AG20443 (cell line): ENCODE measurements around the gene VAMP1.
A peak's percentile ranks its signal among the peaks of the same experiment; 100 is the strongest.
"Not testable (repeated sequence)": the region's sequence is repeated elsewhere in the genome, so short reads cannot be mapped to it uniquely, and the experiment has no call there.

Source experiments
- DNase-seq: peaks from one replicate; pipeline ENCODE4 v3.0.0; 2012; ENCODE audit warnings: low spot score, mixed read lengths

VAMP1 gene

DNA sequence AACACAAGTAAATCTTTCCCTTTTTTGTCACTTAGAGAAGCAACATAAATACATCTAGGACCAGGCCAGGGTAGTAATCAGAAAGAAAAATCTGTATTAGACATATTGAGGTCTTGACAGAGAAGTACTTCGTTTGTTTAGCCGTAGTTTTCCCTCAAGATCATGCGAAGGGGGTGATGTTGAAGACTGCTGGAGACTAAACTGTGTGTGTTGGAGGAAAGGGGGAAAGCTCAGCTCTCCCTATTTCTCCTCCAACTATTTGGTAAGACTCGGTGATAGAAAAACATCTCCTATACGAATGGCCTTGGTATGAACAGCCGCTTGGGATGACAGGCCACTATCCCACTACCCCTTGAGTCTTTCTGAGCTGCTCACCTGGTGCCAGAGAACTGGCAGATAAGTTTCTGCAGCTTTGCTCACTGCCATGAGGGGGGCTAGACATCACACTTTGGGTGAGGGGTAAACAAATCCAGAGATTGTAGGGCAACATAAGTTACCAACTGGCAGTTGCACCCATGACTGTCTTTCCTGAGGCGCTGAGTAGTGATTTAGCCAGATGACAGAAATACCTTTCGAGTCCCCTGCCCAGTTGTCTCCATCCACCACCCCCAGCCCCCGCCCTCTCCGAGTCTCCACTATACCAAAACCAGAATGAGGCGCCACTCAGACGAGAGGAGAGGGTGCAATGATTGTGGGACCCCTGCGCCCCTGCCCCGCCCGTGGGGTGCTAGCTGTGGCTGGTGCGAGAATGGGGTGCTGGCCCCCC, 685 bp downstream of the VAMP1 start:
- no peak for DNase-seq

DNA sequence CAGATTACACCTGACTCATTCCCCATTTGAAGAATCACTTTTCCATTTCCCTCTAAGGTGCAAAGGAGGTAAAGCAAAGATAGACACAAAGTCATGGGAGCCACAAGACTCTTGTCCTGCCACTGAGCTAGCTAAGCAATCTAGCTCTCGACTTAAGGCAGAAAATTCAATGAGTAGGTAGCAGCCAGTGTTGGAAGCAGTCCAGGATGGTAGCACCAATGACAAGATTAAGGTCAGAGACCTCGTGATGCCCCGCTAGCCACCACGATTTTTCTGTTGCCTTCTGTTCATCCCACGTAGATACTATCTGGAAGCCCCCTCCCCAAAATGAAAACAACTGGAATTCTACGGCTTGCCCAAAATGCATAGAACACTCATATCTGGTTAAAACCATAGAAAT, 1.4 kb downstream of the VAMP1 start:
- DNase-seq = no peak

DNA sequence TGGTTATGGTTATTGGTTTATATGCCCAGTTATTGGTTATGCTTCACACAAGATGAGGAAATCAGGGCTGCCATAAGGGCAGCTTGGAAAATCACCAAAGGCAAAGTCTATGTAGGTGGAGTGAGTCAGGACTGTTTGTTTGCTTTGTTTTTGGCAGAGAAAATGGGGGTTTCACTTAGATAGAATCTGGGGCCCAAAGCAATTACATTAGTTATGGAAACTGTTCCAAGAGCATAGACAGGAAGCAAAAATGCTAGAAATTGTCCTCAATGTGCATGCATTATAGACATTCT, 2.2 kb downstream of the VAMP1 start:
- DNase-seq = no peak

DNA sequence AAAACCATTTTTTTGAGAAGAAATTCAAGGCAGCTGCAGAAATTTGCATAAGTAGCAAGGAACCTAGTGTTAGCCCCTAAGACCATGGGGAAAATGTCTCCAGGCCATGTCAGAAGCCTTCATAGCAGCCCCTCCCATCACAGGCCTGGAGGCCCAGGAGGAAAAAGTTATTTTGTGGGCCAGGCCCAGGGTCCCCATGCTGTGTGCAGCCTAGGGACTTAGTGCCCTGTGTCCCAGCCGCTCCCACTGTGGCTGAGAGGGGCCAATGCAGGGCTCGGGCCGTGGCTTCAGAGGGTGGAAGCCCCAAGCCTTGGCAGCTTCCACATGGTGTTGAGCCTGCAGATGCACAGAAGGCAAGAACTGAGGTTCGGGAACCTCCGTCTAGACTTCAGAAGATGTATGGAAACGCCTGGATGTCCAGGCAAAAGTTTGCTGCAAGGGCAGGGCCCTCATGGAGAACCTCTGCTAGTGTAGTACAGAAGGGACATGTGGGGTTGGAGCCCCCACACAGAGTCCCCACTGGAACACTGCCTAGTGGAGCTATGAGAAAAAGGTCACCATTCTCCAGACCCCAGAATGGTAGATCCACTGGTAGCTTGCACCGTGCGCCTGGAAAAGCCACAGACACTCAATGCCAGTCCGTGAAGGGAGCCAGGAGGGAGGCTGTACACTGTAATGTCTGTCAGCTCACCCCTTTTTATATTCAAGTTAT, 2.8 kb downstream of the VAMP1 start:
- DNase-seq = not testable (repeated sequence)

GRCh38 chr12:6466751-6467150, 3.7 kb downstream of the VAMP1 start:
- DNase-seq = not testable (repeated sequence)

DNA sequence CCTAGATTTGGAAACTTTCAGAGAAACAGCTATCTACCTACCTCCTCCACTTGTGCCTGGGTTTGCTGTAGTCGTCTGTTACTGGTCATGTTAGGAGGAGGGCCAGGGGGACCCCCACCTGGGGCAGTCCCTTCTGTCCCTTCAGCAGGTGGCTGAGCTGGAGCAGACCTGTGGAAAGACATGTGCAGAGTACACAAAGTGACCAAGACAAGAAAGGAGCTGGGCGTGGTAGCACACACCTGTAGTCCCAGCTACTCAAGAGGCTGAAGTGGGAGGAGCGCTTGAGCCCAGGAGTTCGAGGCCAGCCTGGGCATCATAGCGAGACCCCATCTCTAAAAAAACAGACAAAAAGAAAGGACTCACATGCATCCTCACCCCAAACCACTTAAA, 4.3 kb downstream of the VAMP1 start:
- no peak for DNase-seq

GRCh38 chr12:6465467-6466183, 4.9 kb downstream of the VAMP1 start:
- peak; percentile 74 for DNase-seq

DNA sequence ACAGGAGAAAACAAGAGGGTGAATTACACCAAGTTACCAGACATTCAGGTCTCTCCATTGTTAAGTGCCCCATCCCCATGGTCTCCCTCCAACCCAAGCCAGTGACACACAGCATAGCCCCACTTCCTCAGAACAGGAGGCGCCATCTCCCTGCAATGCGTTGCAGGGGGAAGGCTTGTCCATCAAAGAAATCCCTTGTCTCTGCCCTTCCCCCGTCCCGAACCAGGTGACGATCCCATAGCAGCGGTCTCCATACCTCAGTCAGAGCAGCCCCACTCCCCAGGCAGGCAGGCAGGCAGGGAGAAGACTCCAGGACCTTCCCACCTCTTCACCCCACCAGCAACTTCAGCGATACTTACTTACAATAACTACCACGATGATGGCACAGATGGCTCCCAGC, 5.9 kb downstream of the VAMP1 start:
- DNase-seq = no peak

- no peak for DNase-seq
Observed at GRCh38 chr12:6463858-6464257, 6.6 kb downstream of the VAMP1 start.

DNA sequence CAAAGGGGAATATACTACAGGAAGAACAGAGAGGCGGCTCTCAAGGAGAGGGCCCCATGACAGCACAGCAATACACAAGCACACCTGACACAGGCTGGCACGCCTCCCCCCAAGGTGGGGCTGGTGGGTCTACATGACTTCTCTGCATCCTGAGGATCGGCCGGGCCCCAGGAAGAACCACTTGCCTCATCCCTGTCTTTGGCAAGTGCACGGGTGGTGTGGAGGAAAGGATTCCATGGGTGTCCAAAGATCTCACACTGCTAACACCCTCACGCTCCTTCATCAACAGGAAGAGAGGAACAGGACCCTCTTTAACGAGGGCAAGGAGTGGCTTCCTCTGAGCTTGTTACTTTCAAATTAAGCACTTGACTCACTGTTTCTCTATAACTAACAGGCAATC, 7.3 kb downstream of the VAMP1 start:
- no peak for DNase-seq

DNA sequence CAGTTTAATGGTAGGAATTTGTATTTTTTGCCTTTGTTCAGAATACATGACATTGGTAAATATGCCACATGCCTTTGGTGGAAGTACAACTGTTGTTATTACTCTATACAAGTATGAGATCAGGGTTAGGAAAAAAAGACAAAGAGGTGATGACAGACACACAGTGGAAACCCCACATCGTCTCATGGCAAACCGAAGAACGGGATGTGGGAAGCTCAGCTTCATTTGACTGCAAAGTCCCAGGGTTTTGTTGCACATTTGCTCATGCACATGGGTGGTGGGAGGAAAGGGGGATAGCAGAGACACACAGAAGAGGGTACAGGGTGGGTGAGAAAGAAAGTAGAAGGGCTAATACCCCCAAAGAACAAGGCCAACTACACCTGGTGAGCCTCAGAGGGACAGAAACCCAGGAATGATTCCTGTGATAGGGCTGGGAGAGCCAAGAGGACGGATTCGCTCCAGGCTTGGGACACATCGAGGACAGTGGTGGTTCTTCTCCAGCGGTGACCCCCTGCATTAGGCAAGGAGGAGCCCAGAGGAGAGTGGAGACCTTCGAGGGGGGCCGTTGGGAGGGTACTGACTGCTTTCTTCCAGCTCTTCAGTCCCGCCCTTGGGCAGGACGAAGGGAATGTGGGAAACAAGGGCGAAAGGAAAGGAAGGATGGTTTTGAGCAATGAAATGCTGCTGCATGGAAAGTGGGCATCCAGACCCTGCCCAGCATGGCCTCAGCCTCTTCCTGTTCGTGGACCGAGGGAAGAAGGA, 8.1 kb downstream of the VAMP1 start:
- no peak for DNase-seq

DNA sequence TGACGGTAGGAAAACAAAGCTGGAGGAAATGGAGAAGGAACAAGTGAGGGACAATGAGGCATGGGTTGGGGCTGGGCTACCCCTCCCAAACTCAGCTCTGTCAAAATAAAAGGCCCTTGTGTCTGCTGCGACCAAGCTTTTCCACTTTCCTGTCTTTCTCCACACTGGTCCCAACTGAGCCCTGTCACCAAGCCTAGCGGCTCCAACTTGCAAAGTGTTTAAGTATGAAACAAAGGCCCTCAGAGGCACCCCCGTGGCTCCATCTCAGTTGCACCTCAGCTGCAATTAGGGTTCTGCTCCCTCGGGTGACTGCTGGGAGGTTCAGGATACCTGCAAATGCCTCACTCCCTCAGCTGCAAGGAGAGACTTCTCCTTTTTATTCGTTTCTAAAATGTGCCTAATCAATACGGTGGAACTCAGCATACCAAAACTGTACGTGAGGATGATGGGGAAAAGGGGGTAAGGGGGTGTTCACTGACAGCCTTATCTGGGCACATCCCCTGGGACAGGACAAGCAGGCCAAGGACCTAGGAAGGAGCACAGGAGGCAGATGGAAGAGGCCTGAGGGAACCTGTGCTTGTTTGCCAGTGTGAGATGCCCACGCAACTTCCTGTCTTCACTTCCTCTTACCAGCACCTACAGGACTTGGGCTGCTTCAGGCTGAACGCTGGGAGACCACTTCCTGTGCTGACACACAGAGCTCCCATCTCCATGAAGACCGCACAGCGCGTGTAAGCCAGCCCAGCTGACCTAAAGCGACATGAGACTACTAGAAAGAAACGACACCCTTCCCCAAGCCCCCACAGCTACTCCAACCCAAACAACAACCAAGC, 8.9 kb downstream of the VAMP1 start:
- DNase-seq = no peak

DNA sequence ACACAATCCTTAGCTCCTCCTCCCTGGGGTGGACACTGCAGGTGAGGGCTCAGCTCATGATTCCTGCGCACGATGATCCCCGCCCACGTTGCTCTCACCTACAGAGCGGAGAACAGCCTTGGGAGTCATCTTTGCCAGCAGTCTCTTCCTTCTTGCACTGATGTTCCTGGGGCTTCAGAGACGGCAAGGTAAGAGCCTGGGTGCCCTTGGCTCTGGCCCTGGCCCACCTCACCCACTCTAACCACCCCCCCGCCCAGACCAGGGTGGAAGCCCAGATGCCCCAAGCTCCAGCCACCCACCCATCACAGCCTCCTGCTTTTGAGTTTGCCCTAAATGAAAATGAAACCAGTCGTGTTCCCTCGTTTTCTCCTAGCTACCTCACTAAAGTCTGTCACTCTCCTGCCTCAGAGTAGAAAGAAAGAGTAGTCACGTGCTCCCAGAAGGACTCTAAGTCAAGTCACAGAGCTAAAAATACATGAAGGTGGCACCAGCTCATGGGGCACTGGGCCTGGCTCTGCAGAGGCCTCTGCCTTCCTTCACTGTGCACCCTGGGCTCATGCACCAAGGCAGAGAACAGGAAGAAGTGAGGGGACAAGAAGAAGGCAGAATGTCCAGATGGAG, 9.6 kb downstream of the VAMP1 start:
- no peak for DNase-seq

DNA sequence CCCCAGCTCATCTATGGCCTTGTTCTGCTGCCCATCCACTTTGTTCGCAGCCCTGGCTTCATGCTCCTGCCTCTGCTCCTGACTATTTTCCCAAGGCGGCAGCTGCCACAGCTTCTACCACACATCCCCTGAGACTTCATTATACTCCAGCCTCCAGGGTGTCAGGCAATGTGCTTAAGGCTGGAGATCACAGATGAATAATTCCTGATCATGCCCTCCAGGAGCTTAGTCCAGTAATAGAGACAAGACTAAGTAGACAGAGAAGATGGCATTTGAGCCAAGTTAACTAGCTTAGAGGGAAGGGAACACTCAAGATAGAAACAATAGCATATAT, 11.5 kb downstream of the VAMP1 start:
- DNase-seq = no peak

DNA sequence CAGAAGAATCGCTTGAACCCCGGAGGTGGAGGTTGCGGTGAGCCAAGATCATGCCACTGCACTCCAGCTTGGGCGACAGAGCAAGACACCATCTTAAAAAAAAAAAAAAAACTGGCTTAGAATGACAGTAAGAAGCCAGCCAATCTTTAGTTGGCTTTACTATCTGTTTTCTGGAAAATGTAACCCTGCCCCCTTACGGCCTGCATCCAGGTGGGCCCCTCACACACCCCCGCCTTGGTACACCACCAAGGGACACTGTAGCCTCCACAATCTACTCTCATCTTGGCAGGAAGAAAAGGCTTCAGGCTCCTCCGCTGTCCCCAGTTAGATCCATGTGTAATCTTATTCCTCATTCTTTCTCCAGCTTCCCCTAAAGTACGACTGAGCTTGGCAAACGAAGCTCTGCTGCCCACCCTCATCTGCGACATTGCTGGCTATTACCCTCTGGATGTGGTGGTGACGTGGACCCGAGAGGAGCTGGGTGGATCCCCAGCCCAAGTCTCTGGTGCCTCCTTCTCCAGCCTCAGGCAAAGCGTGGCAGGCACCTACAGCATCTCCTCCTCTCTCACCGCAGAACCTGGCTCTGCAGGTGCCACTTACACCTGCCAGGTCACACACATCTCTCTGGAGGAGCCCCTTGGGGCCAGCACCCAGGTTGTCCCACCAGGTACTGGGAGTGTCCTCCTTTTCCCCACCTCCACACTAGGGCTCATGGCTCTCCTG, 12.0 kb downstream of the VAMP1 start:
- no peak for DNase-seq

- no peak for DNase-seq
Observed at GRCh38 chr12:6457220-6457945, 13.1 kb downstream of the VAMP1 start.

DNA sequence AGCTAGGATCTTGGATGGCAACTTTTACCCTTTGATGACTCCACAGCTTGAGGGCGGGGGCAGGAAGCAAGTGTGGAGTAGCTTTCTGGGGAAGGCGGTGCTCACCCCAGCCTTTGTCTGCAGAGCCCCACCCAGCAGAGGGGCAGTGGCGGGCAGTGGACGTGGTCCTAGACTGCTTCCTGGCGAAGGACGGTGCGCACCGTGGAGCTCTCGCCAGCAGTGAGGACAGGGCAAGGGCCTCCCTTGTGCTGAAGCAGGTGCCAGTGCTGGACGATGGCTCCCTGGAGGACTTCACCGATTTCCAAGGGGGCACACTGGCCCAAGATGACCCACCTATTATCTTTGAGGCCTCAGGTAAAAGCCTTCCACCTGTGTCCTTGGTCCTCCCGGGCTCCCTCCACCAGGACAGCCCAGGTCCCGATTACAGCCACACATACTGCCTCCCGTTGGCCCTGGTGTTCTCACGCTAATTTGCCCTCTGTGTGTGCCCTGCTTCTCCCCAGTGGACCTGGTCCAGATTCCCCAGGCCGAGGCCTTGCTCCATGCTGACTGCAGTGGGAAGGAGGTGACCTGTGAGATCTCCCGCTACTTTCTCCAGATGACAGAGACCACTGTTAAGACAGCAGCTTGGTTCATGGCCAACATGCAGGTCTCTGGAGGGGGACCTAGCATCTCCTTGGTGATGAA, 17.4 kb downstream of the VAMP1 start:
- peak; percentile 56 for DNase-seq

- no peak for DNase-seq
Observed at GRCh38 chr12:6452245-6452943, 18.1 kb downstream of the VAMP1 start.
